Astrocyte of the cerebellum (primary cell): Measurements from ENCODE around the gene HSD17B12.

Source experiments
- DNase-seq: peaks from one replicate; pipeline ENCODE4 v3.0.0-alpha.2; 2011; ENCODE audit warnings: low read depth
- H3K4me3 ChIP-seq: 2 replicates; pipeline ENCODE4 v1.5.1; 2011; ENCODE audit warnings: mild to moderate bottlenecking, low read depth, low read length, moderate library complexity
- CTCF ChIP-seq: IDR thresholded peaks from 2 replicates; pipeline ENCODE4 v1.5.1; 2012; ENCODE audit warnings: low read length, low read depth, moderate library complexity, mild to moderate bottlenecking; ENCODE audit errors: missing control alignments
- in situ Hi-C: cut with HindIII; loops from 2 replicates; pipeline ENCODE4 v1.10.0; 2017; ENCODE audit warnings: low sequenced_read_pairs

Gene HSD17B12

GRCh38 chr11:43680521-43681400 lies at the start of gene HSD17B12:
Gene HSD17B12 (plus strand): TSS chr11:43680738. CDS start chr11:43680828, 90 bp downstream.
- no peak for TF ChIP-seq CTCF
- in situ Hi-C loops, result no loop called here
- DNase-seq, result peak; percentile 95
- peak within 1 kb of the TSS; percentile 83 for H3K4me3 ChIP-seq

- DNase-seq, result no peak
- in situ Hi-C loops, result no loop called here
- H3K4me3 ChIP-seq, result no peak overlapping the region
- TF ChIP-seq CTCF, result no peak
Measured at GRCh38 chr11:43631732-43632131, 48.8 kb upstream of the HSD17B12 start.

GRCh38 chr11:43632181-43632580 lies 48.4 kb upstream of the HSD17B12 start:
- in situ Hi-C loops, result no loop called here
- DNase-seq, result no peak
- no peak overlapping the region for H3K4me3 ChIP-seq
- TF ChIP-seq CTCF, result no peak

- no peak overlapping the region for H3K4me3 ChIP-seq
- in situ Hi-C loops, result no loop called here
- no peak for TF ChIP-seq CTCF
- DNase-seq, result no peak
Measured at GRCh38 chr11:43638717-43639116, 41.8 kb upstream of the HSD17B12 start.

- TF ChIP-seq CTCF, result no peak
- no peak for DNase-seq
- no peak overlapping the region for H3K4me3 ChIP-seq
- in situ Hi-C loops, result no loop called here
Measured at GRCh38 chr11:43639224-43639623, 41.3 kb upstream of the HSD17B12 start.

GRCh38 chr11:43639920-43640319 lies 40.6 kb upstream of the HSD17B12 start:
- in situ Hi-C loops, result no loop called here
- DNase-seq, result no peak
- no peak for TF ChIP-seq CTCF
- no peak overlapping the region for H3K4me3 ChIP-seq
